Left lung (tissue), 10 donors: ENCODE data around the gene DLG4. TPM values are rescaled to one million over a fixed set of nuclear protein-coding genes. Genes with fewer than 3 reads are reported as not detected.
"Not testable (repeated sequence)": the region's sequence is repeated elsewhere in the genome, so short reads cannot be mapped to it uniquely, and the experiment has no call there.

Experiments used
- ATAC-seq: fragments of 200-7000 bp; cut with Tn5 transposase; one replicate; pipeline ENCODE4 v1.9.1; 2020; ENCODE audit warnings: moderate library complexity
- DNase-seq, 4 donors: peaks; one replicate each; pipeline ENCODE4 v3.0.0-alpha.2; 2013 to 2020
- H3K27ac ChIP-seq, 2 donors: fragments of 200-600 bp; sonication (generic) in 1 of 2; one replicate each; pipeline versions ENCODE4 v1.5.0 to v1.8.0; 2020 to 2021
- H3K27me3 ChIP-seq, 2 donors: fragments of 200-600 bp; sonication (generic) in 1 of 2; one replicate each; pipeline versions ENCODE4 v1.5.0 to v1.8.0; 2020 to 2021
- H3K36me3 ChIP-seq, 2 donors: fragments of 200-600 bp; sonication (generic) in 1 of 2; one replicate each; pipeline versions ENCODE4 v1.5.0 to v1.8.0; 2020 to 2021
- H3K4me1 ChIP-seq, 2 donors: fragments of 200-600 bp; one replicate each; pipeline ENCODE4 v1.8.0; 2021
- H3K4me3 ChIP-seq, 2 donors: fragments of 200-600 bp; sonication (generic) in 1 of 2; one replicate each; pipeline versions ENCODE4 v1.5.0 to v1.8.0; 2020 to 2021; ENCODE audit warnings: mild to moderate bottlenecking in 1 of 2
- H3K9me3 ChIP-seq, 2 donors: fragments of 200-600 bp; sonication (generic) in 1 of 2; one replicate each; pipeline versions ENCODE4 v1.5.0 to v1.8.0; 2020 to 2021
- intact Hi-C, 2 donors: fragments of 100-400 bp; cut with DNase I; formaldehyde crosslinking; loops; one replicate each; pipeline versions ENCODE4 v1.11.2 to v1.14.2; 2022
- polyA plus RNA-seq, 6 donors: library from polyadenylated mRNA; unstranded; fragments of 120-200 nt; gene quantifications; one replicate each; pipeline ENCODE4 v1.2.1, GENCODE V29; 2013; ENCODE audit not compliant: insufficient read length in 6 of 6
- total RNA-seq, 2 donors: library from RNA; stranded (reverse); fragmentation: NEBNext Ultra II Directional; extraction: Animal tissue kit (Norgen Biotek cat#: 25700); gene quantifications; one replicate each; pipeline ENCODE4 v1.2.1, GENCODE V29; 2021
- TF ChIP-seq, protein P1 (sequence below), 2 donors: fragments of 200-600 bp; sonication (generic) in 1 of 2; IDR thresholded peaks; one replicate each; pipeline versions ENCODE4 v1.5.0 to v1.8.0; 2021; ENCODE audit warnings: antibody characterized with exemption in 2 of 2
- donor health status: DM: no; HTN: yes; CAD: no.
- donor health status: DM: no; HTN: no; CAD: no.

The DLG4 gene
- total and polyA plus RNA-seq, 8 donors, result 25.9 to 60.0 (median 45.1) TPM

DNA sequence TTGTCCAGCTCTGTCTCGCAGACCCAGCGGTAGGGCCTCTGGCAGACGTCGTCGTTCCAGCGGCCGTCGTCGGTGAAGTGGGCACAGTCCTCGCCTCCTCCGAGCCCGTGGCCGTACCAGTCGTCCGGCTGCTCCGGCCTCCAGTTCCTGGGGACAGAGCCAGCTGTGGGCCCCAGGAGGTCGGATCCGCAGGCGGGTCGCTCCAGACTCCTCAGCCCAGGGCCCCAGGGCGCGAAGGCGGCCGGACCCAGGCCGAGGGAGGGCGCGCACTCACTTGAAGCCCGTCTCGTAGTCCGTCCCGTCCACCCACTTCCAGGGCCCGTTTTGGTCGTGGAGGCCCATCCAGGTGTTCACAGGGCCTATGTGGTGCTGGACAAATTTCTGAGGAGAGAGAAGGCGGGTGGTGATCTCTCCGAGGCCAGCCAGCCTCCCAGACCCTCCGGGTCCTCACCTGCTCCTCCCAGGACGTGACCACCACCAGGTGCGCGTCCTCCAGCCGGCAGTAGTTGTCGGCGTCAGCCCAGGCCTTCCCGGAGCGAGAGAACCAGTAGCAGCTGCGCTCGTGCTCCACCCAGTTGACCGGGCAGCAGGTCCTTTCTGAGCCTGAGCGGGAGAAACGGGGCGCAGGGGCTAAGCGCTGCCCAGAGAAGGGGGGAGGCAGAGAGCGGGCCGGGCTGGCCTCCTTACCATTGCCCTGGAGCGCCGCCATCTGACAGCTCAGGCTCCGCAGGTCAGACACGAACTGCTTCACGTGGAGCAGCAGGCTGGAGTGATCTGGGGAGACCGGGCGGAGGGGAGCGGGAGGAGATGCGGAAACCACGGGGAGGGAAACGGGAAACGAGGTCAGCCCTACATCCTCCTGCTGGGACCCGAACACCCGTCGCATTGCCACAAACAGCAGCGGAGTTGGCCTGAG lies 45.7 kb downstream of the DLG4 start:
- TF ChIP-seq, protein P1, sequence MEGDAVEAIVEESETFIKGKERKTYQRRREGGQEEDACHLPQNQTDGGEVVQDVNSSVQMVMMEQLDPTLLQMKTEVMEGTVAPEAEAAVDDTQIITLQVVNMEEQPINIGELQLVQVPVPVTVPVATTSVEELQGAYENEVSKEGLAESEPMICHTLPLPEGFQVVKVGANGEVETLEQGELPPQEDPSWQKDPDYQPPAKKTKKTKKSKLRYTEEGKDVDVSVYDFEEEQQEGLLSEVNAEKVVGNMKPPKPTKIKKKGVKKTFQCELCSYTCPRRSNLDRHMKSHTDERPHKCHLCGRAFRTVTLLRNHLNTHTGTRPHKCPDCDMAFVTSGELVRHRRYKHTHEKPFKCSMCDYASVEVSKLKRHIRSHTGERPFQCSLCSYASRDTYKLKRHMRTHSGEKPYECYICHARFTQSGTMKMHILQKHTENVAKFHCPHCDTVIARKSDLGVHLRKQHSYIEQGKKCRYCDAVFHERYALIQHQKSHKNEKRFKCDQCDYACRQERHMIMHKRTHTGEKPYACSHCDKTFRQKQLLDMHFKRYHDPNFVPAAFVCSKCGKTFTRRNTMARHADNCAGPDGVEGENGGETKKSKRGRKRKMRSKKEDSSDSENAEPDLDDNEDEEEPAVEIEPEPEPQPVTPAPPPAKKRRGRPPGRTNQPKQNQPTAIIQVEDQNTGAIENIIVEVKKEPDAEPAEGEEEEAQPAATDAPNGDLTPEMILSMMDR (IDR thresholded peaks at IDR 0.05), result peak in 1 of 2 donors; percentile 12
- Histone ChIP-seq H3K36me3 (no peaks in the 10 kb centered on the region), H3K9me3 (peaks cover 0 to 2% of the 10 kb centered on the region in 2 donors), H3K4me1 (peaks cover 9 to 39% of the 10 kb centered on the region in 2 donors), H3K4me3 (peak overlapping the region; percentile 5 to 41), H3K27me3 (peaks cover 0 to 43% of the 10 kb centered on the region in 2 donors), H3K27ac (peak overlapping the region in 1 of 2 donors; percentile 48)
- ATAC-seq (peak; percentile 71), DNase-seq (peak; percentile 46 to 90 (median 80))
- intact Hi-C loops, result no loop called here

DNA sequence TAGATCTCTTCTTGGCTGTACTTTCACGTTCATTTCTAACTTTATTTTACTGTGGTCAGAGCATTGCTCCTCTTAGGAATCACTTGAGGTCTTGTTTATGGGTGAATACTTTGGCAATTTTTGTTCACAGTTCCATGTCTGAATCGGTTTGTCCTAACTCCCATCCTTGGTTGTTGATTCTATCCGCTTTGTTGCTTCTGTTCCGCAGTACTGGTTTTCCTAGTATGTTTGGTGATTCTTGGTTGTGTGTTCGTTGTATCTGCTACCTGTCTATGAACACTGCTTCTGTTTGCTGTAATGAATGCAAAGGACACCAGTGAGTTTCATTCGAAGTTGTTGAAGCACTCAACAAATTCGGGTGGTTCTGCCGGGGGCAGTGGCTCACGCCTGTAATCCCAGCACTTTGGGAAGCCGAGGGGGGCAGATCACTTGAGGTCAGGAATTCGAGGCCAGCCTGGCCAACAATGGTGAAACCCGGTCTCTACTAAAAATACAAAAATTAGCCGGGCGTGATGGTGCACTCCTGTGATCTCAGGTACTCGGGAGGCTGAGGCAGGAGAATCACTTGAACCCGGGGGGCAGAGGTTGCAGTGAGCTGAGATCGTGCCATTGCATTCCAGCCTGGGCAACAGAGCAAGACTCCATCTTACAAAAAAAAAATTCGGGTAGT lies 47.0 kb downstream of the DLG4 start:
- intact Hi-C loops, result not testable (repeated sequence)

DNA sequence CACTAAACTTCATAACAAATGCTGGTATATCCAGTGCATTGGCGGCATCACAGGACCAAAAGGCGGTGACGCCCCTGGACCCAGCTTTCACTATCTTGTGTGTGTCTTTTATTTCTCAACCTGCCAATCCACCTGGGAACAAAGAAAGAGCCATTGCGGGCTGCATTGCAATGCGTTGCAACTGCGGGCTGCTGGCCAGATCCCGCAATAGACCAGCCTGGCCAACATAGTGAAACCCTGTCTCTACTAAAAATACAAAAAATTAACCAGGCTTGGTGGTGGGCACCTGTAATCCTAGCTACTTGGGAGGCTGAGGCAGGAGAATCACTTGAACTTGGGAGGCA lies 50.1 kb downstream of the DLG4 start:
- DNase-seq, H3K9me3 ChIP-seq, intact Hi-C loops, ATAC-seq, H3K36me3 ChIP-seq: not testable (repeated sequence)
- peak overlapping the region in 1 of 2 donors; percentile 21 for H3K4me3 ChIP-seq
- H3K27ac ChIP-seq, result peak overlapping the region; percentile 13 to 41
- H3K4me1 ChIP-seq, result peaks cover 0 to 28% of the 10 kb centered on the region in 2 donors
- peaks cover 0 to 17% of the 10 kb centered on the region in 2 donors for H3K27me3 ChIP-seq

More for the DNA sequence above, 47.0 kb downstream of the DLG4 start:
- not testable (repeated sequence) for H3K27ac ChIP-seq, H3K36me3 ChIP-seq, H3K9me3 ChIP-seq, DNase-seq, ATAC-seq
- Histone ChIP-seq H3K4me1 (peaks cover 5 to 37% of the 10 kb centered on the region in 2 donors), H3K4me3 (peak overlapping the region in 1 of 2 donors; percentile 41), H3K27me3 (peaks cover 0 to 30% of the 10 kb centered on the region in 2 donors)

DNA sequence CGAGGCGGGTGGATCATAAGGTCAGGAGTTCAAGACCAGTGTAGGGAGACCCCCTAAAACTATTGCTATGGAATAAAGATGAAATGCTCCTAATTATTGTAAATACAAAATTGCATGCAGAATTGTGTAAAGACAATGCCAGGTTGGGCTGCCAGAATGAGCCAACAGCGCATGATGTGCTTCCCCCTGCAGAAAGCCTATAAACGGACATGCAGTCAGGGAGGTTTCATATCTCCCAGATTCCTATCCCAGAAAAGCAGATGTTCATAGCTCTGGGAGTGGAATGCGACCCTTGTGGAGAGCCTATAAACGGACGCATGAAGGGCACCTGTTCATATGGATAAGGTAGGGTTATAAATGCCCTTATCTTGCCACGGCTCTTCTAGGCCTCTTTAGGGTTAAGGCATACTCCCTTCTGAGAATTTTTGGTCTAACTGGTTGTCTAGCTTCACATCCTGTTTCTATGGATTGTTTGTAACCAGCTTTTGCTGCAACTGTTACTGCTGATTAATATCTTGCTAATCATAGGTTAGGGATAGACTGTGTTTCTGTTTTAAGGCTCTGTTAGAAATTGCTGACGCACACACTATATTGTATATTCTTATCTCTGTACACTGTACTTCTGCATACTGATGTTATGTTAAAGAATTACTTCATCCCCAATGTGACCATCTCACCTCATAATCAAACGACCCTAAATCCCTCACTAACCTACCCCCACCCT lies 50.6 kb downstream of the DLG4 start:
- peaks cover 0 to 11% of the 10 kb centered on the region in 2 donors for H3K27me3 ChIP-seq
- peak overlapping the region; percentile 33 to 50 for H3K27ac ChIP-seq
- intact Hi-C loops, H3K36me3 ChIP-seq, ATAC-seq, DNase-seq, H3K9me3 ChIP-seq: not testable (repeated sequence)
- peak overlapping the region in 1 of 2 donors; percentile 21 for H3K4me3 ChIP-seq
- H3K4me1 ChIP-seq, result peaks cover 0 to 27% of the 10 kb centered on the region in 2 donors

DNA sequence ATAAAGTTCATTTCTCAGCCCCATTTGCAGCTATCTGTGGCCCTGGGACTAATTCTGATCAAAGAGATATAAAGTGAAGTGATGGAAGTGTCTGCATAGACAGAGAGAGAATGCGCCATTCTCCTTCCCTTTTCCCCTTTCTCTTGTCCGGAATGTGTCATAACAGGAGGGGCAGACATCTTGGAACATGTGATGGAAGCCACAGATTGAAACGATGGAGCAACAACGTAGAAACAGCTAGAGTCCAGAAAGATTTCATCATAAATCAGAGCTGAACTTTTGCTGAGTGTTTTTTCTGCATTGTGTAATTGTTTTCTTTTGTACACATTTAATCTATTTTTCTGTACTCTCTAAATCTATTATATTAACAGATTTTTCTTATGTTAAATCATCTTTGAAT lies 51.8 kb downstream of the DLG4 start:
- no peak for DNase-seq
- Histone ChIP-seq H3K27ac (peak overlapping the region in 1 of 2 donors; percentile 50), H3K27me3 (no peaks in the 10 kb centered on the region), H3K4me3 (no peak overlapping the region), H3K36me3 (no peaks in the 10 kb centered on the region), H3K4me1 (peaks cover 0 to 22% of the 10 kb centered on the region in 2 donors), H3K9me3 (peaks cover 0 to 5% of the 10 kb centered on the region in 2 donors)
- TF ChIP-seq, protein P1 (IDR thresholded peaks at IDR 0.05), result no peak
- ATAC-seq, result peak; percentile 65
- intact Hi-C loops, result no loop called here

DNA sequence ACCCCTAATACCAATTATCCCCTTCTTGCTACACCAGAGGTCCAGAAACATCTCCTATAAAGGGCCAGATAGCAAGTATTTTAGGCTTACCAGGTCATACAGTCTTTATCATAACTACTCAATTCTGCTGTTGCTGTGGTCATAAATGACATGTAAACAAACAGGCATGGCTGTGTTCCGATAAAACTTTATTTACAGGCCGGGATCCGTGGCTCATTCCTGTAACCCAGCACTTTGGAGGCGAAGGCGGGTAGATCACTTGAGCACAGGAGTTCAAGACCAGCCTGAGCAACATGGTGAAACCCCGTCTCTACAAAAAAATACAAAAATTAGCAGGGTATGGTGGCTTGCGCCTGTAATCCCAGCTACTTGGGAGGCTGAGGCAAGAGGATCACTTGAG lies 52.8 kb downstream of the DLG4 start:
- H3K27ac ChIP-seq, result no peak overlapping the region
- H3K4me3 ChIP-seq, result no peak overlapping the region
- H3K27me3 ChIP-seq, result no peaks in the 10 kb centered on the region
- H3K36me3 ChIP-seq, result no peaks in the 10 kb centered on the region
- intact Hi-C loops, result no loop called here
- peaks cover 0 to 5% of the 10 kb centered on the region in 2 donors for H3K9me3 ChIP-seq
- ATAC-seq (no peak), DNase-seq (no peak)
- H3K4me1 ChIP-seq, result peaks cover 0 to 22% of the 10 kb centered on the region in 2 donors
- TF ChIP-seq, protein P1 (IDR thresholded peaks at IDR 0.05), result no peak

DNA sequence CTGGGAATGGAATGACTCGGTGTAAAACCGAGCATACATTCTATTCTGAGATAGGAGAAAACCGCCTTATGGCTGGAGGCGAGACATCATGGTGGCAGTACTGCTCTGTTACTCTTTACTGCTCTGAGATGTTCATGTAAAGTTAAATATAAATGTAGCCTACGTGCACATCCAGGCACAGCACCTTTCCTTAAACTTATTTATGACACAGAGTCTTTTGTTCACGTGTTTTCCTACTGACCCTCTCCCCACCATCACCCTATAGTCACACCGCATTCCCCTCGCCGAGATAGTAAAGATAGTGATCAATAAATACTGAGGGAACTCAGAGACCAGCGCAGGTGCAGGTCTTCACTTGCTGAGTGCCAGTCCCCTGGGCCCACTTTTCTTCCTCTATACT lies 60.1 kb downstream of the DLG4 start:
- H3K27ac ChIP-seq, ATAC-seq: not testable (repeated sequence)

DNA sequence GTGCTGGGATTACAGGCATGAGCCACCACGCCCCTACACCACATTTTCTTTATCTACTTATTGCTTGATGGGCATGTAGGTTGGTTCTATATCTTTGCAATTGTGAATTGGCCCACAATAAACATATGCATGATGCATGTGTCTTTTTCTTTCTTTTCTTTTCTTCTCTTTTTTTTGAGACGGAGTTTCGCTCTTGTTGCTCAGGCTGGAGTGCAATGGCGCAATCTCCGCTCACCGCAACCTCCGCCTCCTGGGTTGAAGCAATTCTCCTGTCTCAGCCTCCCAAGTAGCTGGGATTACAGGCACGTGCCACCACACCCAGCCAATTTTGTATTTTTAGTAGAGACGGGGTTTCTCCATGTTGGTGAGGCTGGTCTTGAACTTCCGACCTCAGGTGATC lies 61.2 kb downstream of the DLG4 start:
- peaks cover 0 to 25% of the 10 kb centered on the region in 2 donors for H3K27me3 ChIP-seq
- intact Hi-C loops, H3K36me3 ChIP-seq, H3K4me1 ChIP-seq, H3K4me3 ChIP-seq, DNase-seq, H3K9me3 ChIP-seq, H3K27ac ChIP-seq, ATAC-seq: not testable (repeated sequence)

More for the DNA sequence above, 60.1 kb downstream of the DLG4 start:
- H3K4me1 ChIP-seq, DNase-seq, H3K4me3 ChIP-seq, H3K9me3 ChIP-seq, intact Hi-C loops, H3K36me3 ChIP-seq: not testable (repeated sequence)
- peaks cover 0 to 25% of the 10 kb centered on the region in 2 donors for H3K27me3 ChIP-seq
